Vagina (tissue), 2 donors: Measurements from ENCODE around the gene MORF4L2.

Experiments
- POLR2A ChIP-seq, 2 donors: fragments of 450-650 bp; IDR thresholded peaks; one replicate each; pipeline ENCODE4 v1.6.1; 2017; ENCODE audit warnings: antibody characterized with exemption in 2 of 2, mild to moderate bottlenecking in 2 of 2, moderate library complexity in 2 of 2
- TF ChIP-seq, protein P1 (sequence below), 3 experiments: fragments of 450-650 bp in 2 of 3; fragments of 200-600 bp in 1 of 3; sonication (generic) in 1 of 3; IDR thresholded peaks; one replicate each; pipeline ENCODE4 v1.5.1; 2017 to 2019; ENCODE audit warnings: antibody characterized with exemption in 3 of 3, mild to moderate bottlenecking in 2 of 3, moderate library complexity in 2 of 3

DNA sequence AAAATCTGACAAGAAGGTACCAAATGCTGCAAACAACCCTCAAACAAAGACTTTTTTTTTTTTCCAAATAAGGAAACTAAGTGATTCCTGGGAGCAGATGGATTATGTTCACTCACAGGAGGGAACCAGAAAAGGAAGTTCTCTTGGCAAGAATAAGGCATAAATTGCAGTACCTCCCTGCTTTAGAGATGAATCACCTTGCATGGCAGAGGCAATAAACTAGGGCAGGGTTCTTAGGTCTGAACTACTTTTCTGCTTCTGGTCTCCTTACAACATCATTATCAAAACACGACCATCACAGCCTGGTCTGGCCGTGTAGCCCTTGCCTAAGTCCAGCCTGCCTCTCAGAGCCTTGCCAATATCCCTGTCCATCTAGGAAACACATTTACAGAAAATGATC, 30.5 kb upstream of the MORF4L2 start:
- no peak for TF ChIP-seq POLR2A (IDR thresholded peaks at IDR 0.05)
- TF ChIP-seq, protein P1, sequence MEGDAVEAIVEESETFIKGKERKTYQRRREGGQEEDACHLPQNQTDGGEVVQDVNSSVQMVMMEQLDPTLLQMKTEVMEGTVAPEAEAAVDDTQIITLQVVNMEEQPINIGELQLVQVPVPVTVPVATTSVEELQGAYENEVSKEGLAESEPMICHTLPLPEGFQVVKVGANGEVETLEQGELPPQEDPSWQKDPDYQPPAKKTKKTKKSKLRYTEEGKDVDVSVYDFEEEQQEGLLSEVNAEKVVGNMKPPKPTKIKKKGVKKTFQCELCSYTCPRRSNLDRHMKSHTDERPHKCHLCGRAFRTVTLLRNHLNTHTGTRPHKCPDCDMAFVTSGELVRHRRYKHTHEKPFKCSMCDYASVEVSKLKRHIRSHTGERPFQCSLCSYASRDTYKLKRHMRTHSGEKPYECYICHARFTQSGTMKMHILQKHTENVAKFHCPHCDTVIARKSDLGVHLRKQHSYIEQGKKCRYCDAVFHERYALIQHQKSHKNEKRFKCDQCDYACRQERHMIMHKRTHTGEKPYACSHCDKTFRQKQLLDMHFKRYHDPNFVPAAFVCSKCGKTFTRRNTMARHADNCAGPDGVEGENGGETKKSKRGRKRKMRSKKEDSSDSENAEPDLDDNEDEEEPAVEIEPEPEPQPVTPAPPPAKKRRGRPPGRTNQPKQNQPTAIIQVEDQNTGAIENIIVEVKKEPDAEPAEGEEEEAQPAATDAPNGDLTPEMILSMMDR (IDR thresholded peaks at IDR 0.05): no peak
